GM20431 (cell line): ENCODE measurements around the gene GRHL1.
"Not testable (repeated sequence)": the region's sequence is repeated elsewhere in the genome, so short reads cannot be mapped to it uniquely, and the experiment has no call there.

Experiments
- in situ Hi-C: fragments of 300-500 bp; cut with MseI, MboI; formaldehyde crosslinking; loops from one replicate; pipeline ENCODE4 v1.15.0; 2020; ENCODE audit warnings: low sequenced_read_pairs; ENCODE audit not compliant: unreplicated experiment

The GRHL1 gene

DNA sequence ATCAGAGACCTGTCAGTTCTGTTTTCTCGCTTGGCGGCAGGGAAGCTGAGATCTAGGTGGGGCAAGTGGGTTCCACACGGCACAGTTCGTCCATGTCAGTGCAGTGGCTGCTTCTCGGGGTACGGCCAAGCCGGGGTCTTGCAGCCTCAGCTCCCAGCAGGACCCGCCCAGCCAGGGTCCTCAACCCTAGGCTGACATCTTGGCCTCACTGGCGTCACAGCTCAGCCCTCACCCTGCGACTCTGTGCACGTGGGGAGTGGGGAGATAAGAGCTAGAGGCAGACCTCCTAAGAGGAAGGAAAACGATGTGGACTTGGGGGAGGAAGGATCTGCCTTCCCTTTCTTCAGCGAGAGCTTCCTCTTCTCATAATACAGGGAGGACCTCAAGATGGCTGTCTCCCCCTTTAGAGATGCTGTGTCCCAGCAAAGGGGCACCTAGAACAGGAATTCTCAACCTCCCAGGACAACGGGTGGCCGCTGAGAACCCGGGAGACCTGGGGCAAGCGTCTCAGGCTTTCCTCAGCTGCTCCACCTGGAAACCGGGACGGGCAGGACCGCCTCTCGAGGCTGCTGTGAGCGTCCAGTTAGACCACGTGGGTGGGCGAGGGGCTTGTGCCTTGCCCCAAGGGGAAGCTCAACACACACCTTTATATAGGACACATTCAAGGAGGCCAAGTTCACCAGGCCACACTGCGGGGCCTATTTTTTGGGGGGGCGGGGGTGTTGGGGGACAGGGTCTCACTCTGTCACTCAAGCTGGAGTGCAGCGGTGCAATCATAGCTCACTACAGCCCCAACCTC, 68.3 kb downstream of the GRHL1 start:
- in situ Hi-C loops, result no loop called here

GRCh38 chr2:10022041-10022421, 70.5 kb downstream of the GRHL1 start:
- in situ Hi-C loops, result no loop called here

DNA sequence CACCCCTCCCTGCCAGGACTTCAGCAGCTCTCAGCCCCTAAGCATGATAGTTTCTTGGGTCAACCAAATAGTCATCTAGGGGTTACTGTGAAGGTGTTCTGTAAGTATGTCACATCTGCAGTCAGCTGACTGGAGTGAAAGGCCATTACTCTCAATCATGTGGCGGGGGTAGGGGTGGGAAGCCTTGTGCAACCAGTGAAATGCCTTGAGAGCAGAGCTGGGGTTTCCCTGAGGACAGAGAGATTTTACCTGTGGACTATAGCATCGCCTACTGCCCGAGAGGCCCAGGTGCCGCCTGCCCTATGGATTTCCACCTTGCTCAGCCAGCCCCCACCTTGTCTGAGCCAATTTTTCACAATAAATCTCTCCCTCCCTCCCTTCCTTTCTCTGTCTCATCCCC, 71.0 kb downstream of the GRHL1 start:
- in situ Hi-C loops, result no loop called here

DNA sequence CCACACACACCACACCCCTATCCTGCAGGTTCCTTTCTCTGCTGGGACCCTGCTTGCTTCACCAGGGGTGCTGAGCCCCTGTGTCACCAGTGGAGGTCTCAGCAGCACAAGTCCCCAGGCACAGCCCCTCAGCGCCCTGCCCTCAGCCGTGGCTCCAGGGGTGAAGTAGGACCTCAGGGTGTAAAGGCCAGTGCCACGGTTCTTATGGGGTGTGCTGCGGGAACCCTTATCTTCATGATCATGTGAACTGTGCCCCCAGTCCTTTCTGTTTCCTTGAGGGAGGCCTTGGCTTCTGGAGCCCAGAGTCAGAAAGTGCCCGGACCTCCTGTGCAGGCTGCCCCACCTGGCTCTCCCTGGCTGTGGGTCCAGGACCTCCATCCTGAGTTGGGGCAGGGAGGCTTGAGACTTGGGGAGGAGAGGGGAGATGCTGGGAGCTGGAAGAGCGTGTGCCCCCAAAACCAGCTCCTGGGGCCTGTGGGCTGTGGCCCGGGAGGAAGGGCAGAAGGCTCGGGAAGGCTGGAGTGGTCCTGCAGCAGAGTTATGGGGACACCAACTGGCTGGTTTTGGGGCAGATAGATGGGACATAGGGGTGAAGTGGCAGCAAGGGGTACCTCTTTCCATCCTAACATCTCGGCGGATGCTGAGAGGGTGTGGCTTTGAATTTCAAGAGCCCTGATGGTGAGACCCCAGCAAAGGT, 71.6 kb downstream of the GRHL1 start:
- in situ Hi-C loops, result no loop called here

GRCh38 chr2:10026940-10027569, 75.6 kb downstream of the GRHL1 start:
- in situ Hi-C loops, result no loop called here

- in situ Hi-C loops, result no loop called here
Observed at GRCh38 chr2:10027660-10028330, 76.3 kb downstream of the GRHL1 start.

GRCh38 chr2:10028407-10028987, 77.0 kb downstream of the GRHL1 start:
- in situ Hi-C loops, result no loop called here

DNA sequence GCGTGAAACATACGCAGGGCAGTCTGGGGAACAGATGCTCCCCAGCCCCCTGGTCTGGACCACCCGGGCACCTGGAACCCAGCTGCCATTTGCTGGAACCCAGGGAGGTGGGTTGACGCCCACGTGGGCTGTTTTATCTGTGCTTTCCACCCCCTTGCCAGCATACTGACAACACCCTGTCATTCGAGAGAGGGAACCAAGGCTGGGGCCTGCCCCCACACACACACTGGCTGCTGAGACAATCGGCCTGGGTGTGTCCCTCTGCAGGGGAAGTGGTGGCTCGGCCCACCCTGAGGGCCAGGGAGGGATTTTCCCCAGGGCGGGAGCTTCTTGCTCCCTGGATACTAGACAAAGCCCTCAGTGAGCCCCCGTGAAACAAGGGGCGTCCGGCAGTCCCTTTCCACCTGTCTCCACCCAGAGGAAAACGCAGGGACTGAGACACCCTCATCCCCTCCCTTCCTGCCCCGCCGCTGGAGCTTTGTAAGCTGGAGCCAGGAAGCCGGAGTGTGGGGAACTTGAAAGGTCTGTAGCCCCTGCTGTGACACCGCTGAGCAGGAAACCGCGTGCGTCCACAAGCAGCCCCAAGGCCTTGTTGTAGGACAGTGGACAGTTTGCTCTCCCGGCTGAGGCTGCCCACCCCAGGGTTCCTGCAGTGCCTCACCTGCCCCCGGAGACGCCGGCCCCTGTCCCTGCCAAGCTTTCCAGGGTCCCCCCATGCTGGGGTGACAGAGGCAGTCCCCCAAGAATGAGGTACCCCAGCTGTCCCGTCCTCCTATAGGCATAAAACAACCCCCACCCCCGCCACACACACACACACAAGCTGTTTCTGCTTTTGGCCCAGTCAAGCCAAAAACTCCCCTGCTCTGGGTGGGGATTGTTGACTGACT, 77.7 kb downstream of the GRHL1 start:
- in situ Hi-C loops, result no loop called here

DNA sequence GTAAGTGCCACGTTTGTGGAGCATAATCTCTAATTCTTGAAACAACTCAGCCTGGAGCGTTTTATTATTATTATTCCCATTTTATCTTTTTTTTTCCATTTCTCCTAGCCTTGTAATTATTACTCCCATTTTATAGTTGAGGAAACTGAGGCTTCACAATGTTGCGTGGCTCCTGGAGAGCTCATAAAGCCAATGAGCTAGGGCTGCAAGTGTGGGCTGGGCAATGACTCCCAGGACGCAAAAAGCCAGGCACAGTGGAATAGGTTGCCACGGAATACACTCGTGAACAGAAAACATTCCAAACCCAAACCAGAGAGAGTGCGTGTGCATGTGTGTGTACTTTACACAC, 78.4 kb downstream of the GRHL1 start:
- in situ Hi-C loops, result no loop called here

GRCh38 chr2:10030311-10030736, 78.8 kb downstream of the GRHL1 start:
- in situ Hi-C loops, result no loop called here

GRCh38 chr2:10030798-10031197, 79.3 kb downstream of the GRHL1 start:
- in situ Hi-C loops, result not testable (repeated sequence)

DNA sequence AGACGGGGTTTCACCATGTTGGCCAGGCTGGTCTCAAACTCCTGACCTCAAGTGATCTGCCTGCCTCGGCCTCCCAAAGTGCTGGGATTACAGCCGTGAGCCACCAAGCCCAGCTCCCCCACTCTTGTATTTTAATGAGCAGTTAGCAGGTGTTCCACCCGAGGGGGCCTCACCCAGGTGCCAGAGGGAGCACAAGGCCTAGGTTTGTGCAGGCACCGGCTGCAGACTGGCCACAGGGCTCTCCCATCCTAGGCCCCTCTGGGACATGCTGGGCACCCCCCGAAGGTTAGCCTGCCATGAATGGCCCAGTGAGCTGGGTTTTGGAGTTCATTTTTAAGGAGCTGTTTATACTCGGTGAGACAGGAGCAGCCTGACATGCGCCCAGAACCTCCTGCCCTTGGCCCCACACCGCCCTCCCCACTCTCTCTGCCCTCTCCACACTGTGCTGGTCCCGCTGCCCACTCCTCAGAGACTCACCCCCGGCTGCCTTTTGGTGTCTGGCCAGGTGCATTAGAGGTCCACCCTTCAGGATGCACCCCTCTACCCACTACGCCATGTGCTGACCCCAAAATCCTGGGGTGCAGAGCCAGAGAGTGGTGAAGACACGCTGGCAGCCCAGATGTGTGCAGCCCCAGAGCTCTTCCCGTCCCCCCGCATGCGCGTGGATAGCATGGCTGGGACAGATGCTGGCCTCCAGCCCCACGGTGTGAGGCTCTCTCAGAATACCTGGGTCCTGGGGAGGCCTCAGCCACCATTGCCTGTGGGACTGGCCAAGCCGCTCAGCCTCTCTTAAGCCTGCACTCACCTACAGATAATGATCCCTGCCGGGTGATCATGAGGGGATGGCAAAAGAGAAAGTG, 80.6 kb downstream of the GRHL1 start:
- in situ Hi-C loops, result no loop called here

GRCh38 chr2:10032746-10033105, 81.2 kb downstream of the GRHL1 start:
- in situ Hi-C loops, result no loop called here

- in situ Hi-C loops, result no loop called here
Observed at GRCh38 chr2:10033251-10034006, 81.9 kb downstream of the GRHL1 start.

GRCh38 chr2:10034333-10035052, 83.0 kb downstream of the GRHL1 start:
- in situ Hi-C loops, result no loop called here

DNA sequence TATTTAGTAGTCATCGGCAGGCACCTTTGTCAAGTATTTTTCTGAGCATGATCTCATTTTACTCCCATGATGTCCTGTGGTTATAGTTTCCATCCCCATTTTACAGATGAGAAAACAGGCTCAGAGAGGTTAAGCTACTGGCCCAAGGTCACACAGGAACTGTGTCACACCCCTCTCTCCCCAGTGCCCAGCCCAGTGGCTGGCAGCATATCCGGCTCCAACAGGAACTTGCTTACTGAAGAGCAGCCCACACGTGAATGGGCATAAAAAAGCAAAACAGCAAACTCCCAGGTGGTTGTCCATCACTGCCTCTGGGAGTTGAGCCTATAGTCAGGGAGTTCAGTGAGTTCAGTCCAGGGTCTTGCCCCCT, 83.5 kb downstream of the GRHL1 start:
- in situ Hi-C loops, result no loop called here

DNA sequence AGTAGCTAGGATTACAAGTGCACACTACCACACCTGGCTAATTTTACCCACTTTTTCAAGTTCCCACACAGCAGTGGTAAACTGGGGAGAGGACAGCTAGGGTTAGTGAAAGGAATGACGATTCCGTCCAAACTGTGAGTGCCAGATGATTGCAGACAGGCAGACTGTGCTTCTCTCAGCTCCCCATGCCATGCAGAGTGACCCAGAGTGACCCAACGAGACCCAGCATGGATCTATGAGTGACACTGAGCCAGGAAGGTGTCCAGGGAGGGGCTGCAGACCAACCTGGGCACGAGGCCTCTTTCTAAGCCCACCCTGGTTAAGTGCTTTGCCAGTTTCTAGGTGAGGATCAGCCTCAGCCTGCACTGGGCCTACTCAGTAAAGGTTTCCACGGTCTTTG, 84.1 kb downstream of the GRHL1 start:
- in situ Hi-C loops, result no loop called here
